ENCODE results near the gene WIF1. TPM values are rescaled to one million over a fixed set of nuclear protein-coding genes. Genes with fewer than 3 reads are reported as not detected.

The WIF1 gene
- total RNA-seq, 1 donor from 2014 or later = 27.3 TPM

DNA sequence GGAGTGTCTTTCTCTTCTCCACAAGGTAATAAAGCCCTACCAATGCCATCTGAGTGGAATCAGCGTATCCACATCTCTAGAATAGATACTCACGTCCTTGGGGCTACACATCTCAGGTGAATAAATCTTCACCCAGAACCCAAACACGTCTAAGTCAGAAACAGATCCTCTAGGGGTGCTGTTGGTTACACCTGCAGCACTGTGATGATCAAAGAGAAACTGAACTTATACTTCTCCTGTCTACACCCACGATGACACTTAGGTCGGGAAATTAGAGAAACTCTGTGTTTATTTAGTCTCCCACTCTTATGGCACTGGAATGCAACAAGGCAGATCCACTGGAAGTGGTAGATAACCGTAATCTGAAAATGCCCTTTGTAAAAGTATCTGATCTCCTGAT lies 46.2 kb downstream of the WIF1 start:
- H3K27ac ChIP-seq = no peak overlapping the region
- intact Hi-C loops (cut with DNase I) = no loop called here
- DNase-seq (ENCODE audit: extremely low spot score in 2 of 2) = no peak
- H3K36me3 ChIP-seq = no peaks in the 10 kb centered on the region
- H3K4me3 ChIP-seq = no peak overlapping the region
- no peaks in the 10 kb centered on the region for H3K9me3 ChIP-seq
- TF ChIP-seq POLR2A (IDR thresholded peaks at IDR 0.05) (no peak), POLR2AphosphoS5 (IDR thresholded peaks at IDR 0.05; ENCODE audit: insufficient read depth in 1 of 2, low read depth in 1 of 2) (no peak)
- TF ChIP-seq, protein P1, sequence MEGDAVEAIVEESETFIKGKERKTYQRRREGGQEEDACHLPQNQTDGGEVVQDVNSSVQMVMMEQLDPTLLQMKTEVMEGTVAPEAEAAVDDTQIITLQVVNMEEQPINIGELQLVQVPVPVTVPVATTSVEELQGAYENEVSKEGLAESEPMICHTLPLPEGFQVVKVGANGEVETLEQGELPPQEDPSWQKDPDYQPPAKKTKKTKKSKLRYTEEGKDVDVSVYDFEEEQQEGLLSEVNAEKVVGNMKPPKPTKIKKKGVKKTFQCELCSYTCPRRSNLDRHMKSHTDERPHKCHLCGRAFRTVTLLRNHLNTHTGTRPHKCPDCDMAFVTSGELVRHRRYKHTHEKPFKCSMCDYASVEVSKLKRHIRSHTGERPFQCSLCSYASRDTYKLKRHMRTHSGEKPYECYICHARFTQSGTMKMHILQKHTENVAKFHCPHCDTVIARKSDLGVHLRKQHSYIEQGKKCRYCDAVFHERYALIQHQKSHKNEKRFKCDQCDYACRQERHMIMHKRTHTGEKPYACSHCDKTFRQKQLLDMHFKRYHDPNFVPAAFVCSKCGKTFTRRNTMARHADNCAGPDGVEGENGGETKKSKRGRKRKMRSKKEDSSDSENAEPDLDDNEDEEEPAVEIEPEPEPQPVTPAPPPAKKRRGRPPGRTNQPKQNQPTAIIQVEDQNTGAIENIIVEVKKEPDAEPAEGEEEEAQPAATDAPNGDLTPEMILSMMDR (IDR thresholded peaks at IDR 0.05) = no peak
- H3K27me3 ChIP-seq = no peaks in the 10 kb centered on the region
- H3K4me1 ChIP-seq = no peaks in the 10 kb centered on the region

DNA sequence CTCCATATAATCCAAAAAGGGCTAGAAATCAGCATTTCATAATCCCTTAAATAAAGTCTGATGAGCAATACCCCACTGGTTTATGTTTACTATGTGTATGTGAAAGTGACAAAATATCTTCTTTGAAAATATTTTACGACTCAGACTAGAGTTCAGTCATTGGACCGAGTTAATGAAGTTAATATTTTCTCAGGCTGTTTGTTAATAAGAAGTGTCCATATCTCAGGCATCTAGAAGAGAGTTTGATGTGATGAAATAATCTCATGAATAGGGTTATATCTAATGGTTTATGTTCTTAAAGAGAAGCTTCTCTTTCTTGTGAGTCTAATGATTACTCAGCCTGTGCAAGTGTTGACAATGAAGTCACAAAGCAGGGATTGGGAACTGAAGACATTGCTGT lies 51.8 kb downstream of the WIF1 start:
- Histone ChIP-seq H3K4me1 (no peaks in the 10 kb centered on the region), H3K9me3 (no peaks in the 10 kb centered on the region), H3K4me3 (no peak overlapping the region), H3K36me3 (no peaks in the 10 kb centered on the region), H3K27ac (no peak overlapping the region), H3K27me3 (no peaks in the 10 kb centered on the region)
- no peak for DNase-seq (ENCODE audit: extremely low spot score in 2 of 2)
- intact Hi-C loops (cut with DNase I) = no loop called here
- no peak for TF ChIP-seq POLR2A (IDR thresholded peaks at IDR 0.05)
- TF ChIP-seq, protein P1 (IDR thresholded peaks at IDR 0.05) = no peak
- TF ChIP-seq POLR2AphosphoS5 (IDR thresholded peaks at IDR 0.05; ENCODE audit: insufficient read depth in 1 of 2, low read depth in 1 of 2) = no peak

DNA sequence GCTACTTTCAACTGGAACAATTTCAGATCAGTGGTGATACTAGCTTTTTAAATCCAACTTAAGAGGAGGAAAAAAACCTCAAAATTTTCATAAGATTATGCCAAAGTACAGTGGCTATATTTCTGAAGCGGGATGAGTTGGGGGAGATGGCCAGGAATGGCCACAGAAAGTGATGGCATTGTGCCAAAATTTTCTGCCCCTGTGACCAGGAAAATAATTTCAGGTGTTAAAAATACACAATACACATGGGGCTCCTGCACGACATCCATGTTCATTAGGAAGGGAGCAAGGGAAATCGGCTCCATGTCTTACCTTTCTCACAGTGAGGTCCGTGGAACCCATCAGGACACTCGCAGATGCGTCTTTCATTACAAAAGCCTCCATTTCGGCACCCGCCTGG lies 53.7 kb downstream of the WIF1 start:
- no peak for DNase-seq (ENCODE audit: extremely low spot score in 2 of 2)
- intact Hi-C loops (cut with DNase I) = no loop called here
- Histone ChIP-seq H3K36me3 (no peaks in the 10 kb centered on the region), H3K4me3 (no peak overlapping the region), H3K27me3 (no peaks in the 10 kb centered on the region), H3K27ac (no peak overlapping the region), H3K4me1 (no peaks in the 10 kb centered on the region), H3K9me3 (no peaks in the 10 kb centered on the region)
- TF ChIP-seq POLR2AphosphoS5 (IDR thresholded peaks at IDR 0.05; ENCODE audit: insufficient read depth in 1 of 2, low read depth in 1 of 2) (no peak), POLR2A (IDR thresholded peaks at IDR 0.05) (no peak)
- TF ChIP-seq, protein P1 (IDR thresholded peaks at IDR 0.05) = no peak

DNA sequence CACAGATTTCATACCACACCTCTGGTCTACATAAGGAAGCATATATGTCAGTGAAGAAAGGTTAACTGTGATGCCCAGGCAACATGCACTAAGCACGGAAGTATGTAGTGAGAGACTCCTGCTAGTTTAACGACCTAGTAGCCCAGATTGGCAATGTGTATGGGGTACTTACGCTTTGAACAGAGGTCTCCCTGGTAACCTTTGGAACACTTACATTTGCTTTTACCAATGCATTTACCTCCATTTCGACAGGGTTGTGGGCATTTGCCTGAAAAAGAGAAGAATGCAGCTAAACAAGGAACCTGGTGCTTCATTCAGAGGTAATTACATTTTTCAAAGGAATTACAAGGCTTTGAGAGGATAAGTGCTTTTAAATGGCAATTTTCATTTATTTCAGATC lies 65.2 kb downstream of the WIF1 start:
- Histone ChIP-seq H3K27me3 (no peaks in the 10 kb centered on the region), H3K4me3 (no peak overlapping the region), H3K9me3 (no peaks in the 10 kb centered on the region), H3K36me3 (no peaks in the 10 kb centered on the region), H3K4me1 (no peaks in the 10 kb centered on the region), H3K27ac (no peak overlapping the region)
- no peak for DNase-seq (ENCODE audit: extremely low spot score in 2 of 2)
- intact Hi-C loops (cut with DNase I) = no loop called here
- TF ChIP-seq POLR2AphosphoS5 (IDR thresholded peaks at IDR 0.05; ENCODE audit: insufficient read depth in 1 of 2, low read depth in 1 of 2) (no peak), POLR2A (IDR thresholded peaks at IDR 0.05) (no peak)
- TF ChIP-seq, protein P1 (IDR thresholded peaks at IDR 0.05) = no peak

DNA sequence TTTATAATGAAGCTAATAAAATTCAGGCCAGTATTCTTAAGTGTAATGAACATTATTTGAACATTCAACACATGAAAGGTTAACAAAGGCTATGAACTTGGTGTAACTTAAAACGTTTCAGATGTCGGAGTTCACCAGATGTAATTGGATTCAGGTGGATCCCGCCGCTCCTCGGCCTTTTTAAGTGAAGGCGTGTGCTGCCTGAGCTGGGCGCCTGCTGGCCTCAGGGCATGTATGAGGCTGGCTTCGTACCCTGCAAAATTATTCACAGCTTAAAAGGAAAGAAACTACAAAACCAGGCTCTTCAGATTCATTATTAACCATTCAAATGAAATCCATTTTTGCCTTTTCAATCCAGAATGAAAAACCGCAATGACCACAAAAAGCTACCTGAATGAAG lies 69.9 kb downstream of the WIF1 start:
- TF ChIP-seq POLR2AphosphoS5 (IDR thresholded peaks at IDR 0.05; ENCODE audit: insufficient read depth in 1 of 2, low read depth in 1 of 2) (no peak), POLR2A (IDR thresholded peaks at IDR 0.05) (no peak)
- TF ChIP-seq, protein P1 (IDR thresholded peaks at IDR 0.05) = no peak
- H3K27me3 ChIP-seq = no peaks in the 10 kb centered on the region
- no peaks in the 10 kb centered on the region for H3K9me3 ChIP-seq
- no peaks in the 10 kb centered on the region for H3K36me3 ChIP-seq
- intact Hi-C loops (cut with DNase I) = no loop called here
- no peaks in the 10 kb centered on the region for H3K4me1 ChIP-seq
- DNase-seq (ENCODE audit: extremely low spot score in 2 of 2) = no peak
- H3K27ac ChIP-seq = no peak overlapping the region
- no peak overlapping the region for H3K4me3 ChIP-seq
